Esophagus squamous epithelium (tissue), 5 donors: ENCODE results near the gene OR6B3. TPM values are rescaled to one million over a fixed set of nuclear protein-coding genes. Genes with fewer than 3 reads are reported as not detected.
"Not testable (repeated sequence)": the region's sequence is repeated elsewhere in the genome, so short reads cannot be mapped to it uniquely, and the experiment has no call there.

Experiments
- DNase-seq: peaks from one replicate; lab custom pipeline; 2025; lab: John Stamatoyannopoulos, UW
- H3K27ac ChIP-seq, 4 donors: fragments of 200-600 bp; sonication (generic); one replicate each; pipeline ENCODE4 v1.5.1; 2016 to 2019; ENCODE audit warnings: mild to moderate bottlenecking in 1 of 4
- H3K27me3 ChIP-seq, 4 donors: fragments of 200-600 bp; sonication (generic); 1 replicate in 3 of 4; 2 replicates in 1 of 4; pipeline versions ENCODE4 v1.5.1 to v1.6.0; 2017 to 2021; ENCODE audit warnings: antibody characterized with exemption in 1 of 4
- H3K36me3 ChIP-seq, 3 donors: fragments of 200-600 bp; sonication (generic); one replicate each; pipeline ENCODE4 v1.5.1; 2016 to 2019
- H3K4me1 ChIP-seq, 3 donors: fragments of 200-600 bp; sonication (generic); one replicate each; pipeline ENCODE4 v1.5.1; 2017 to 2019
- H3K4me3 ChIP-seq, 4 donors: fragments of 200-600 bp; sonication (generic); 1 replicate in 3 of 4; 2 replicates in 1 of 4; pipeline ENCODE4 v1.5.1; 2016 to 2019; ENCODE audit warnings: mild to moderate bottlenecking in 2 of 4, moderate library complexity in 1 of 4
- H3K9me3 ChIP-seq, 3 donors: fragments of 200-600 bp; sonication (generic); one replicate each; pipeline ENCODE4 v1.5.1; 2016 to 2019
- CTCF ChIP-seq, 6 experiments: fragments of 450-650 bp in 4 of 6; fragments of 200-600 bp in 2 of 6; sonication (generic) in 2 of 6; IDR thresholded peaks; one replicate each; pipeline ENCODE4 v1.5.1; 2016 to 2019; ENCODE audit warnings: antibody characterized with exemption in 6 of 6, mild to moderate bottlenecking in 4 of 6, moderate library complexity in 4 of 6
- POLR2A ChIP-seq, 4 donors: fragments of 450-650 bp; IDR thresholded peaks; one replicate each; pipeline ENCODE4 v1.6.1; 2017; ENCODE audit warnings: antibody characterized with exemption in 4 of 4, mild to moderate bottlenecking in 4 of 4, moderate library complexity in 3 of 4
- WGBS, 2 donors: methylation state at CpG; one replicate each; pipeline ENCODE4 v1.1.5; 2018; 5-methylcytosine and 5-hydroxymethylcytosine counted together
- intact Hi-C: fragments of 100-400 bp; cut with DNase I; formaldehyde crosslinking; loops from one replicate; pipeline ENCODE4 v1.15.0; 2022
- total RNA-seq, 4 donors: library from RNA; depleted of rRNA; stranded (reverse); fragments of >200 nt; gene quantifications; one replicate each; pipeline ENCODE4 v1.1.0, GENCODE V29; 2016
- donor health status: DM: yes; HTN: yes; CAD: no.

Gene OR6B3
- total RNA-seq, 4 donors from 2014 or later: not detected

GRCh38 chr2:240045098-240045497, 8.2 kb downstream of the OR6B3 start:
- Histone ChIP-seq H3K27me3 (peaks cover 0 to 60% (median 0%) of the 10 kb centered on the region in 4 donors), H3K4me1 (peaks cover 0 to 20% (median 0%) of the 10 kb centered on the region in 3 donors), H3K4me3 (no peak overlapping the region), H3K27ac (no peak overlapping the region), H3K9me3 (no peaks in the 10 kb centered on the region), H3K36me3 (no peaks in the 10 kb centered on the region)
- DNase-seq: no peak
- intact Hi-C loops: no loop called here
- TF ChIP-seq CTCF (IDR thresholded peaks at IDR 0.05): no peak
- no peak for TF ChIP-seq POLR2A (IDR thresholded peaks at IDR 0.05)
- WGBS, 2 donors: 88 to 94% methylated on average over 12 to 13 of the region's 13 CpGs

GRCh38 chr2:240044096-240044495, 9.2 kb downstream of the OR6B3 start:
- Histone ChIP-seq H3K27me3 (peaks cover 0 to 63% (median 0%) of the 10 kb centered on the region in 4 donors), H3K4me1 (peaks cover 0 to 26% (median 0%) of the 10 kb centered on the region in 3 donors), H3K27ac (peak overlapping the region in 1 of 4 donors; percentile 39)
- WGBS, 2 donors: 25% methylated on average over 1 of the region's 2 CpGs; no CpG with 5 or more reads in 1 of the 2 donors
- H3K4me3 ChIP-seq, intact Hi-C loops, H3K36me3 ChIP-seq, DNase-seq, H3K9me3 ChIP-seq: not testable (repeated sequence)

- Histone ChIP-seq H3K36me3 (no peaks in the 10 kb centered on the region), H3K27me3 (peaks cover 0 to 56% (median 0%) of the 10 kb centered on the region in 4 donors), H3K4me1 (peaks cover 0 to 26% (median 0%) of the 10 kb centered on the region in 3 donors), H3K27ac (peak overlapping the region in 2 of 4 donors; percentile 14 to 39), H3K4me3 (no peak overlapping the region), H3K9me3 (no peaks in the 10 kb centered on the region)
- intact Hi-C loops: no loop called here
- 37 to 44% methylated on average over 14 to 19 of the region's 21 CpGs for WGBS, 2 donors
- DNase-seq: no peak
- TF ChIP-seq POLR2A (IDR thresholded peaks at IDR 0.05): no peak
- no peak for TF ChIP-seq CTCF (IDR thresholded peaks at IDR 0.05)
These were observed 9.9 kb downstream of the OR6B3 start for GRCh38 chr2:240043279-240043989.

GRCh38 chr2:240042740-240043139, 10.6 kb downstream of the OR6B3 start:
- intact Hi-C loops: no loop called here
- peaks cover 0 to 49% (median 0%) of the 10 kb centered on the region in 4 donors for H3K27me3 ChIP-seq

GRCh38 chr2:240041363-240041762, 12.0 kb downstream of the OR6B3 start:
- Histone ChIP-seq H3K27me3 (peaks cover 0 to 44% (median 0%) of the 10 kb centered on the region in 4 donors), H3K27ac (no peak overlapping the region), H3K4me1 (peaks cover 0 to 26% (median 0%) of the 10 kb centered on the region in 3 donors), H3K36me3 (no peaks in the 10 kb centered on the region), H3K4me3 (no peak overlapping the region), H3K9me3 (no peaks in the 10 kb centered on the region)
- WGBS, 2 donors: 70 to 96% methylated on average over 5 of the region's 6 CpGs
- no peak for DNase-seq
- TF ChIP-seq POLR2A (IDR thresholded peaks at IDR 0.05) (no peak), CTCF (IDR thresholded peaks at IDR 0.05) (no peak)
- intact Hi-C loops: no loop called here

More at GRCh38 chr2:240042740-240043139, 10.6 kb downstream of the OR6B3 start:
- no peak for DNase-seq
- no peaks in the 10 kb centered on the region for H3K36me3 ChIP-seq
- H3K4me3 ChIP-seq: no peak overlapping the region
- H3K27ac ChIP-seq: peak overlapping the region in 1 of 4 donors; percentile 14
- WGBS, 2 donors: 72 to 85% methylated on average over 11 of the region's 11 CpGs
- H3K4me1 ChIP-seq: peaks cover 0 to 26% (median 0%) of the 10 kb centered on the region in 3 donors
- H3K9me3 ChIP-seq: no peaks in the 10 kb centered on the region
- no peak for TF ChIP-seq CTCF (IDR thresholded peaks at IDR 0.05)
- TF ChIP-seq POLR2A (IDR thresholded peaks at IDR 0.05): no peak
